Forelimb muscle (tissue), 1 donor: Measurements from ENCODE around the gene THAP2. TPM values are rescaled to one million over a fixed set of nuclear protein-coding genes. Genes with fewer than 3 reads are reported as not detected.

Experiments used
- DNase-seq: peaks from one replicate; pipeline ENCODE4 v3.0.0-alpha.2; 2013; ENCODE audit warnings: low read depth
- polyA plus RNA-seq: library from polyadenylated mRNA; unstranded; fragments of 120-200 nt; gene quantifications from one replicate; pipeline ENCODE4 v1.2.1, GENCODE V29; 2013; ENCODE audit not compliant: insufficient read length

THAP2 gene
- polyA plus RNA-seq, 1 donor = 9.4 TPM

DNA sequence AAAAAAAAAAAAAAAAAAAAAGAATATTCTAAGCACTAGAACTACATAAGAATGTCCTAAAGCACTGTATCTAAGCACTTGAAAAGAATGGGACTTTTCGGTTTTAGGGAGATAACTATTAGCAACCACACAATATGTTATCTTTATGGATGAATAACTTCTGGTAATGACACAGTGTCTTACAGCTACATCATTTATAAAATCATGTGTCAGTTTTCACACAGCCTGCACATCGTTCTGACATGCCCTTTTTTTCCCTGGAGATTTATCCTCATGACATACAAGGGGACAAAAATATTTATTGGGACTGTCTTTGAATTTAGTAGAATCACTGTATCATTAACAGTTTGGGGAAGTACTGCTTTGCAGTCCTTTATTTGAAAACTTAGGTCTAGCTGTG is 39.1 kb downstream of the THAP2 start:
- no peak for DNase-seq

DNA sequence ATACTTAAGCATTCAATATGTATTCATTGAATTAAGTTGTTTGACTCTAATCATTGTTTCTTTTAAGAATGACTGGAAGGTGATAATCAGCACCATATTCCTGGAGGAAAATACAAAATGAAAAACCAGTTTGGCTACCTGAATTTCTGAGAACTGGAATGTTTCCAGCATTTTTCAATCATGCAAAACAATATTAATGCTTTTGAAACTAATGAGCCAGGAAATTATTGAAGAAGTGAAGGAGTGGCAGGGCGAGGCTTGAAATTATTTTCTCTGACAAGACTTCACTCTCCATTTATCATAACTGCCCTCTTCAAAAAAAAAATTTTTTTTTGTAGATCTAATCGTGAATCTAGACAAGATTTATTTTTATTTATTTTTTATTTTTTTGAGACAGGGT is 40.8 kb downstream of the THAP2 start:
- DNase-seq = no peak

DNA sequence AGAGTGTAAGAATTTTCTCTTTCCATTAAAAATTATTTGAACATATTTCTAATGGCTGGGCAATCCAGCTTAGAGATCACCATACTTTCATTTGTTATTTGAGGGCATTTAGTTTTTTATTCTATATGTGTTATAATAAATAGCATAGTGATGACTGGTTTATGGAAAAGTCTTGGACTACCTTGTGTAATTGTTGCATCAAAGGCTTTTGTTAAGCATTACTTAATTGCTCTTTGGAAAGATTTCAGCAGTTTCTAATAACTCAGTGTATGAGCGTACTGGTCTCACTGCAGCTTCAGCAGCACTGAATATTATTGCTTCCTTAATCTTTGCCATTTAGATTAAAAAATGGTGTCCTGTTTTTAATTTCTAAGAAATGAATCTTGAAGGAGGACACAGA is 44.6 kb downstream of the THAP2 start:
- DNase-seq = no peak

DNA sequence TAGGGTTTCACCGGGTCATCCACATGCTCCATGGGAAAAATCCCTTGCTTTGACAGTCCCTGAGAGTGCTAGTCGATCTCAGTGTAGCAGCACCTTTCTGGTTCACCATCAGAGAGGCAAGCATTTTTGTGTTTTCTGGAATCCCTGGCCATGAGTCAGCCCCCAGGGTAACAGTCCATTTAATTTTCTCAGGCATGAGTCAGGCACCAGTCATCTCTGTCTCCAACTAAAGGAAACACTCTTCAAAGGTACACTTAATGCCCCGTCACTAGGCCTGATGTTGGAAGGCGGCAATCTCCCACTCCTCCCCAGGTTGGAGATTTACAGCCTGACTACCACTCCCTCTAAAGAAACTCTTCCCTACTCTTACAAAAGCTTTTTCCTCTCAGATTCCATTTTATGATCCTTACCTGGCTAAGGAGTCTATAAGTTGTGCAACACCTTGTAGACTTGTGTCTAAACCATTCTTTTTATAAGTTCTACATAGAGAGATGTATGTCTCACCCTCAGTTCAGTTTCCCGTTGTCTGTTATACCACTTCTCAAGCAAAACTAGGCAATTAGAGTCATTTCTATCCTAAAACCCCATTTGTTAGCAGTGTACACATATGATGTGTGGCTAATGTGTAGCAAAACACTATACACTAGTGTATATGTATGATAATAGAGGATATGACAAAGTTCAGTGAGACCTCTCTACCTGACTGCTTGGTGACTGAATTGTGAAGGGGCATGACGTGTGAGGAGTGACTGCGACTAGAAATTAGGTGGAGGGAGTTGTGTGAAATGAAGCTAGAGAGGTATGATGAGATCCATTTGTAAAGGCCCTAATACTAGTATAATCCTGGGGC is 46.4 kb downstream of the THAP2 start:
- no peak for DNase-seq

DNA sequence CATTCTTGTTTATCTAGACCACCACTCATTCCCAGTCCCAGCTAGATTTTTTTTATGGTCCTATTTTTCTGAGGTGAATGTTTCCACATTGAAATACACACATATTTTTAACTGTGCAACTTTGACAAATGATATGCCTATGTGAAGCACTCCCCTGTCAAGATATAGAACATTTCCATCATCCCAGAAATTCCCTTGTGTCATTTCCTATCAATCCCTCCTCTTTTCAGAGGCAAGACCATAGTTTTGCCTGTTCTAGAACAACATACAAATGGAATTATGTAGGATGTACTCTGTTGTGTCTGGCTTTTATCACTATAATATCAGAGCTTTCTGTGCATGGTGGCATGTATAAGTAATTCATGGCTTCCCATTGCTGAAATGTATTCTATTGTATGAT is 54.5 kb downstream of the THAP2 start:
- DNase-seq = no peak

DNA sequence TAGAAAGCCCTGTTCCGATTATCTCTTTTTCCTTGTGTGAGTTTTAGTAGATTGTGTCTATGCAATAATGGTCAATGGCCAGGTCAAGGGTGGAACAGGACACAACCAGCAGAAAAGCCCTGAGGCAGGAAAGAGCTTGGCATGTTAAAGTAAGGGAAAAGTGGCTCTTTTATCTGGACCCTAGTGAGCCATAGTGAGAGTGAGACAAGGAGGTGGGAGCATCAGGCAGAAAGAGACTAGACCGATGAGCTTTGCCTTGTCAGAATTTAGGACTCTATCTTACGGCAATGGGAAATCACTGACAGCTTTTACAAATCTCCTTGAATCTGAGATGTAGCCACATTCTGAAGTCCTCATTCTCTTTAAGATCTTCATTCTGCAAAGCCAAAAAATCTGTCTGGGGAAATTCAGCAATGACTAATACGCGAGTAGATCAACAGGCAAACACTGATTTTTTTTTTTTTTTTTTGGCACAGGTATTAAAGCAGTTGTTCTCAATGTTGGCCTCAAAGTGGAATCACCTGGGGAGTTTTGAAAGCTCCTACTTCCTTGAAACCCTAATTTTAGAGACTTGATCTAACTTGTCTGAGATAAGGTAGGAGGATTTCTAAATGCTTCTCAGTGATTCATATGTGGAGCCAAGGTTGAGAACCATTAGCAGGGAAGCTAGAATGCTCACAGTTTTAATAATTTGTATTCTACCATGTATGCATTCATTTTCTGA is 55.7 kb downstream of the THAP2 start:
- DNase-seq = no peak

DNA sequence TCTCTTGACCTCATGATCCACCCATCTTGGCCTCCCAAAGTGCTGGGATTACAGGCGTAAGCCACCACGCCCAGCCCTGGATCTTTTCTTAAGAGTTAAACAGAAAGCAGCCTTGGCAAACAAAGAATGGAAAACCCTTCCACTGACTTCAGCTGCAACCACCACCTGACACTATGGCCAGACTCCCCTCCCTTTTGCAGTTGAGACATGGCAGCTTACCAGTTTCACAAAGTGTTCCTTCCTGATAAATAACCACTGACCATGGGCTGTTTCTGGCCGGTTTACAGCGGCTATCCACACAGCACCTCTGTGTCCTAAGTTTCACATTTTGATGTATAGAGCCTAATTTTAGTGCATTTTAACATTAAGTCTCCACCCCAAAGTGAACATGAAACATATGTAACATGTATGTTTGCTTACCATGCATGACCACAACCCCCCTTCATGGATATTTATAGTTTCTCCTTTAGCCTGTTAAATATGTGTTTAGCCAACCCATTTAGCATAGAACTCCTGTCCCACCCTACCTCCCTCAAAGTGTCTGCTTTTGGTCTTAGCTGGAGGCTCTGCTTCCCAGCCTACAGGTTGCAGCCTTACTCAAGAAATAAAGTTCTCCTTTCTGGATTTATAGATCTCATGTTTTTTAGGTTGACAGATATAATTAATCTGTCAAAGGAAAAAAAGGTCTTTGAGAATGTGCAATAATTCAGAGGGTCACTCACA is 57.8 kb downstream of the THAP2 start:
- no peak for DNase-seq

DNA sequence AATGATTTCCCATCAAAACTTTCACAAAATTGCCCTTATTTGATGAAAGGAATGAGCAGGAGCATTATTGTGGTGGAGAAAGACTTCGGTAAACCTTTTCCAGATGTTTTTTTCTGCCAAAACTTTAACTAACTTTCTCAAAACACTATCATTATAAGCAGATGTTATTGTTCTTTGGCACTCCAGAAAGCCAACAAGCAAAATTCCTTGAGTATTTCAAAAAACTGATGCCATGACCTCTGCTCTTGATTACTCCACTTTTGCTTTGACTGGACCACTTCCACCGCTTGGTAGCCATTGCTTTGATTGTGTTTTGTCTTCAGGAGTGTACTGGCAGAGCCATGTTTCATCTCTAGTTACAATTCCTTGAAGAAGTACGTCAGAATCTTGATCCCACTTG is 60.9 kb downstream of the THAP2 start:
- DNase-seq = no peak

DNA sequence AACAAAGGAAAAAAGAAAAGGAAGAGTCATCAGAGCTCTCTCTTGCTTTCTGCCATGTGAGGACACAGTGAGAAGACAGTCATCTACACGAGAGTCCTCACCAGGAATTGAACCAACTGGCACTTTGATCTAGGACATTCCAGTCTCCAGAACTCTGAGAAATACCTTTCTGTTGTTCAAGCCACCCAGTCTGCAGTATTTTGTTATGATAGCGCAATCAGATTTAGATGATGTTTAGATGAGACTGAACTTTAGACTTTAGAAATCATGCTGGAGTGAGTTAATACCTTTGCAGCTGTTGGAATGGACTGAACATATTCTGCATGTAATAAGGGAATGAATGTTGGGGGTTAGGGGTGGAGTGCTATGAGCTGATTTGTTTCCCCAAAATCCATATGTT is 62.4 kb downstream of the THAP2 start:
- DNase-seq = no peak

DNA sequence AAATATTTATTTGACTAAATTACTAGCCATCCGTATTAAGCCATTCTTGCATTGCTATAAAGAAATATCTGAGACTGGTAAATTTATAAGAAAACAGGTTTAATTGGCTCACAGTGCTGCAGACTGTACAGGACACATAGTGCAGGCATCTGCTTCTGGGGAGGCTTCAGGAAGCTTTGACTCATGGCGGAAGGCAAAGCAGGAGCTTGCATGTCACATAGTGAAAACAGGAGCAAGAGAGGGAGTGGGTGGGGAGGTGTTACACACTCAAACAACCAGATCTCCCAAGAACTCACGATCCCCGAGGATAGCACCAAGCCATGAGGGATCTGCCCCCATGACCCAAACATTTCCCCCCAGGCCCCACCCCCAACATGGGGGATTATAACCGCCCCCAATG is 63.9 kb downstream of the THAP2 start:
- DNase-seq = no peak

Other genes with a start within 250 kb of the THAP2 start
- gene LGR5, start 224.5 kb upstream of the THAP2 start, polyA plus RNA-seq = 4.5 TPM
- gene ZFC3H1, start 453 bp upstream of the THAP2 start, polyA plus RNA-seq = 40.4 TPM
- 31.7 TPM for gene TMEM19, start 21.8 kb downstream of the THAP2 start, polyA plus RNA-seq
- 44.2 TPM for gene RAB21, start 90.6 kb downstream of the THAP2 start, polyA plus RNA-seq
- gene TBC1D15, start 175.5 kb downstream of the THAP2 start, polyA plus RNA-seq = 24.7 TPM